Stomach (tissue), 4 donors: ENCODE data around the gene TSPAN33.

Experiments
- CTCF ChIP-seq, 7 experiments: fragments of 450-650 bp in 4 of 7; fragments of 200-600 bp in 3 of 7; sonication (generic) in 3 of 7; IDR thresholded peaks; one replicate each; pipeline ENCODE4 v1.5.1; 2016 to 2019; ENCODE audit warnings: antibody characterized with exemption in 7 of 7, control low read depth in 2 of 7, mild to moderate bottlenecking in 1 of 7
- EP300 ChIP-seq: sonication (generic); formaldehyde crosslinking; IDR thresholded peaks from one replicate; pipeline ENCODE4 v1.6.1; 2017; ENCODE audit warnings: antibody characterized with exemption
- POLR2A ChIP-seq, 4 donors: fragments of 450-650 bp; IDR thresholded peaks; one replicate each; pipeline ENCODE4 v1.6.1; 2016; ENCODE audit warnings: antibody characterized with exemption in 4 of 4, control low read depth in 2 of 4, mild to moderate bottlenecking in 1 of 4, moderate library complexity in 1 of 4

DNA sequence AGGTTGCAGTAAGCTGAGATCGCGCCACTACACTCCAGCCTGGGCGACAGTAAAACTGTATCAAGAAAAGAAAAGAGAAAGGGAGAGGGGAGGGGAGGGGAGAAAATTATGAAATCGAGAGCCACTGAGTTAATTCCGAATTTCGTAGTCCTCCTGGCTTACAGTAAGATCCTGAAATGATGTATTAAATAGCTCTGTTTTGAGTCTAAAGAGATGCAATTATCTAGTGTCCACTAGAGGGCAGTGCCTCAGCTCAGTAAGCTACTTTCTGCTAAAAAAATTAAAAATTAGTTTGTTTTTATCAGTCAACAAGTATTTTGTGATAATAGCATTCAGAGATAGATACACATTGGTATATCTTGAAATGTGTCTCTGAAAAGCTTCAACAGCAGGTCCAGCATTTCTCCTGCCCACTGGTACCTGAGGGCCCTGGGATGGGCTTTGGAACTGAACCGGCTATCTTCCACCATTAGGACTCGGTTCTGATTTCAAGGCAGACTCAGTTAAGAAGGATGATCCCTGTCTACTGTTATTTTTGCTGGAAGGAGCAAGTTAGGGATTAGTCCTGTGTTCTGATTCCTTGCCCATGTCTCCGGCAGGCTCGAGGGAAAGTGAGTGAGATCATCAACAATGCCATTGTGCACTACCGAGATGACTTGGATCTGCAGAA lies 19.5 kb downstream of the TSPAN33 start:
- TF ChIP-seq CTCF (IDR thresholded peaks at IDR 0.05) (peak in 5 of 7 experiments; percentile 42 to 86 (median 71)), EP300 (no peak), POLR2A (IDR thresholded peaks at IDR 0.05) (no peak)
